Right ventricle myocardium inferior (tissue), 1 donor: ENCODE results near the gene PCDHB10. TPM values are rescaled to one million over a fixed set of nuclear protein-coding genes. Genes with fewer than 3 reads are reported as not detected.
"Not testable (repeated sequence)": the region's sequence is repeated elsewhere in the genome, so short reads cannot be mapped to it uniquely, and the experiment has no call there.

Experiments
- ATAC-seq: fragments of 200-7000 bp; cut with Tn5 transposase; one replicate; pipeline ENCODE4 v1.9.1; 2020; ENCODE audit warnings: mild to moderate bottlenecking, moderate library complexity
- DNase-seq: peaks from one replicate; pipeline ENCODE4 v3.0.0; 2021; ENCODE audit errors: missing footprints
- intact Hi-C: fragments of 100-400 bp; cut with DNase I; formaldehyde crosslinking; loops from one replicate; pipeline ENCODE4 v1.11.0; 2022
- long read RNA-seq: library from polyadenylated mRNA; unstranded; transcript quantifications from one replicate; pipeline ENCODE4 v2.0.0, GENCODE V29; 2021
- total RNA-seq: library from RNA; stranded (reverse); fragmentation: NEBNext Ultra II Directional; extraction: Animal tissue kit (Norgen Biotek cat#: 25700); gene quantifications from one replicate; pipeline ENCODE4 v1.2.1, GENCODE V29; 2021
- donor health status: DM: no; HTN: yes; CAD: no; lungs with severe emphysema.

The PCDHB10 gene
- total RNA-seq = 0.84 TPM
- long read RNA-seq = 0 reads

- no peak for DNase-seq
- ATAC-seq = no peak
- intact Hi-C loops = no loop called here
Observed at GRCh38 chr5:141192110-141192725, at the start of gene PCDHB10. Gene PCDHB10 (plus strand): TSS chr5:141192353. CDS start chr5:141192553, 200 bp downstream.

GRCh38 chr5:141149812-141150211 is 42.3 kb upstream of the PCDHB10 start, which contains the start of gene PCDHB6:
Gene PCDHB6 (plus strand): TSS chr5:141150057. CDS start chr5:141150258, 201 bp downstream.
- intact Hi-C loops = no loop called here
- ATAC-seq = no peak
- no peak for DNase-seq

- DNase-seq (peak; percentile 68), ATAC-seq (no peak)
- intact Hi-C loops = no loop called here
Observed at GRCh38 chr5:141150224-141150992, 41.7 kb upstream of the PCDHB10 start.

- DNase-seq = no peak
- intact Hi-C loops = no loop called here
Observed at GRCh38 chr5:141150993-141151325, 41.2 kb upstream of the PCDHB10 start.

GRCh38 chr5:141151632-141152031 is 40.5 kb upstream of the PCDHB10 start:
- intact Hi-C loops = not testable (repeated sequence)

More at GRCh38 chr5:141150993-141151325, 41.2 kb upstream of the PCDHB10 start:
- no peak for ATAC-seq

GRCh38 chr5:141152096-141152495 is 40.1 kb upstream of the PCDHB10 start:
- ATAC-seq, DNase-seq, intact Hi-C loops: not testable (repeated sequence)

More at GRCh38 chr5:141151632-141152031, 40.5 kb upstream of the PCDHB10 start:
- ATAC-seq, DNase-seq: not testable (repeated sequence)

GRCh38 chr5:141155540-141156374 is 36.4 kb upstream of the PCDHB10 start:
- intact Hi-C loops = no loop called here
- no peak for DNase-seq
- ATAC-seq = no peak

GRCh38 chr5:141157356-141157755 is 34.8 kb upstream of the PCDHB10 start:
- DNase-seq, ATAC-seq, intact Hi-C loops: not testable (repeated sequence)

GRCh38 chr5:141157901-141158300 is 34.3 kb upstream of the PCDHB10 start:
- intact Hi-C loops, ATAC-seq, DNase-seq: not testable (repeated sequence)

GRCh38 chr5:141172381-141173204 is 19.6 kb upstream of the PCDHB10 start, which contains the start of gene PCDHB7:
Gene PCDHB7 (plus strand): TSS chr5:141172644. CDS start chr5:141172836, 192 bp downstream.
- DNase-seq (no peak), ATAC-seq (no peak)
- intact Hi-C loops = no loop called here

GRCh38 chr5:141174291-141175104 is 17.7 kb upstream of the PCDHB10 start:
- intact Hi-C loops, ATAC-seq, DNase-seq: not testable (repeated sequence)

GRCh38 chr5:141175933-141176332 is 16.2 kb upstream of the PCDHB10 start:
- no peak for ATAC-seq
- intact Hi-C loops = no loop called here
- no peak for DNase-seq

- DNase-seq, intact Hi-C loops: not testable (repeated sequence)
- ATAC-seq = peak; percentile 73
Observed at GRCh38 chr5:141177577-141178191, 14.5 kb upstream of the PCDHB10 start, which contains the start of gene PCDHB8. Gene PCDHB8 (plus strand): TSS chr5:141177790. CDS start chr5:141178035, 245 bp downstream.

- intact Hi-C loops, ATAC-seq, DNase-seq: not testable (repeated sequence)
Observed at GRCh38 chr5:141179371-141179770, 12.8 kb upstream of the PCDHB10 start.

GRCh38 chr5:141179876-141180275 is 12.3 kb upstream of the PCDHB10 start:
- ATAC-seq, DNase-seq, intact Hi-C loops: not testable (repeated sequence)

- ATAC-seq (no peak), DNase-seq (no peak)
- intact Hi-C loops = no loop called here
Observed at GRCh38 chr5:141180313-141180712, 11.8 kb upstream of the PCDHB10 start.

GRCh38 chr5:141182248-141182647 is 9.9 kb upstream of the PCDHB10 start, which contains the start of gene PCDHB16:
Gene PCDHB16 (plus strand): TSS chr5:141182387. CDS start chr5:141182560, 173 bp downstream.
- intact Hi-C loops = no loop called here
- ATAC-seq (no peak), DNase-seq (no peak)
